ENCODE data around the gene NOL8.

Gene NOL8

GRCh38 chr9:92325269-92325990, at the start of gene NOL8, which contains the start of gene CENPP (continued):
- TF ChIP-seq ZNF184 (tag by site-specific recombination; IDR thresholded peaks at IDR 0.05) (no peak), ZNF560 (tag by site-specific recombination; IDR thresholded peaks at IDR 0.05; ENCODE audit: borderline replicate concordance) (no peak), ZNF704 (tag by site-specific recombination; IDR thresholded peaks at IDR 0.05) (no peak), TRIM28 (IDR thresholded peaks at IDR 0.05; ENCODE audit: borderline replicate concordance, low read length) (peak; percentile 38; the same call in 1 of the 2 replicates), ZNF768 (tag by site-specific recombination; IDR thresholded peaks at IDR 0.05) (no peak), ZNF558 (tag by site-specific recombination; IDR thresholded peaks at IDR 0.05) (peak; percentile 71; the same call in 1 of the 2 replicates), ZNF600 (tag by site-specific recombination; IDR thresholded peaks at IDR 0.05) (no peak), ZSCAN18 (tag by site-specific recombination; IDR thresholded peaks at IDR 0.05) (peak; percentile 89), ZNF19 (tag by site-specific recombination; IDR thresholded peaks at IDR 0.05; ENCODE audit: low read depth) (no peak), ZNF202 (tag by site-specific recombination; IDR thresholded peaks at IDR 0.05; ENCODE audit: borderline replicate concordance) (no peak), ZNF18 (tag by site-specific recombination; IDR thresholded peaks at IDR 0.05) (0 out of 2 replicates have a peak, but pooled peaks have one; percentile 42), ZNF121 (tag by site-specific recombination; IDR thresholded peaks at IDR 0.05) (peak; percentile 57; the same call in 1 of the 2 replicates), ZBTB21 (tag by site-specific recombination; IDR thresholded peaks at IDR 0.05) (no peak; the same call in none of the 2 replicates), ZNF510 (tag by site-specific recombination; IDR thresholded peaks at IDR 0.05; ENCODE audit: insufficient replicate concordance) (no peak), ZNF645 (tag by site-specific recombination; IDR thresholded peaks at IDR 0.05) (0 out of 2 replicates have a peak, but pooled peaks have one; percentile 75), ZNF544 (tag by site-specific recombination; IDR thresholded peaks at IDR 0.05) (no peak), ZBTB20 (tag by site-specific recombination; IDR thresholded peaks at IDR 0.05) (no peak), ZNF585B (tag by site-specific recombination; IDR thresholded peaks at IDR 0.05) (no peak), ZNF26 (tag by site-specific recombination; IDR thresholded peaks at IDR 0.05) (no peak), ZNF610 (tag by site-specific recombination; IDR thresholded peaks at IDR 0.05; ENCODE audit: borderline replicate concordance) (peak; percentile 69; the same call in 1 of the 2 replicates), REPIN1 (tag by site-specific recombination; IDR thresholded peaks at IDR 0.05; ENCODE audit: low read depth) (peak; percentile 95), ZFHX2 (tag by site-specific recombination; conservative IDR thresholded peaks at IDR 0.05) (peak; percentile 83), YY2 (tag by site-specific recombination; IDR thresholded peaks at IDR 0.05) (peak; percentile 78), PRDM10 (tag by site-specific recombination; IDR thresholded peaks at IDR 0.05) (peak; percentile 100), ZBTB17 (tag by site-specific recombination; IDR thresholded peaks at IDR 0.05) (peak; percentile 85), BCL6B (tag by site-specific recombination; IDR thresholded peaks at IDR 0.05) (peak; percentile 34; the same call in 1 of the 2 replicates), TCF7L2 (IDR thresholded peaks at IDR 0.05; ENCODE audit: borderline replicate concordance, low read depth, low read length) (no peak), RBAK (tag by site-specific recombination; IDR thresholded peaks at IDR 0.05) (no peak)

Measured in HEK293 (cell line).